AG08396 (cell line): ENCODE results near the gene PTPN4.
"Not testable (repeated sequence)": the region's sequence is repeated elsewhere in the genome, so short reads cannot be mapped to it uniquely, and the experiment has no call there.

Experiments
- DNase-seq: peaks from one replicate; pipeline ENCODE4 v3.0.0; 2012; ENCODE audit warnings: low spot score, mixed read lengths

Gene PTPN4

GRCh38 chr2:119764832-119765231 lies 5.1 kb downstream of the PTPN4 start:
- no peak for DNase-seq

GRCh38 chr2:119765433-119766002 lies 5.8 kb downstream of the PTPN4 start:
- no peak for DNase-seq

- no peak for DNase-seq
Observed at GRCh38 chr2:119766944-119767343, 7.2 kb downstream of the PTPN4 start.

GRCh38 chr2:119768742-119769141 lies 9.0 kb downstream of the PTPN4 start:
- no peak for DNase-seq

GRCh38 chr2:119769645-119770044 lies 9.9 kb downstream of the PTPN4 start:
- no peak for DNase-seq

- no peak for DNase-seq
Observed at GRCh38 chr2:119771331-119771730, 11.6 kb downstream of the PTPN4 start.

- DNase-seq = no peak
Observed at GRCh38 chr2:119772128-119772527, 12.4 kb downstream of the PTPN4 start.

GRCh38 chr2:119772767-119773166 lies 13.0 kb downstream of the PTPN4 start:
- no peak for DNase-seq

- no peak for DNase-seq
Observed at GRCh38 chr2:119774026-119774425, 14.3 kb downstream of the PTPN4 start.

GRCh38 chr2:119775102-119775501 lies 15.4 kb downstream of the PTPN4 start:
- DNase-seq = no peak

GRCh38 chr2:119782308-119783027 lies 22.7 kb downstream of the PTPN4 start:
- no peak for DNase-seq

GRCh38 chr2:119784876-119785275 lies 25.2 kb downstream of the PTPN4 start:
- DNase-seq = no peak

- no peak for DNase-seq
Observed at GRCh38 chr2:119786295-119786694, 26.6 kb downstream of the PTPN4 start.

- DNase-seq = no peak
Observed at GRCh38 chr2:119788752-119789151, 29.0 kb downstream of the PTPN4 start.

GRCh38 chr2:119790466-119790865 lies 30.7 kb downstream of the PTPN4 start:
- no peak for DNase-seq

- DNase-seq = no peak
Observed at GRCh38 chr2:119792907-119793312, 33.2 kb downstream of the PTPN4 start.

GRCh38 chr2:119794237-119794636 lies 34.5 kb downstream of the PTPN4 start:
- DNase-seq = no peak

GRCh38 chr2:119795309-119796303 lies 35.9 kb downstream of the PTPN4 start:
- no peak for DNase-seq

- DNase-seq = no peak
Observed at GRCh38 chr2:119800376-119800902, 40.7 kb downstream of the PTPN4 start.

GRCh38 chr2:119801040-119801439 lies 41.3 kb downstream of the PTPN4 start:
- DNase-seq = no peak

- not testable (repeated sequence) for DNase-seq
Observed at GRCh38 chr2:119801989-119802388, 42.3 kb downstream of the PTPN4 start.

GRCh38 chr2:119803101-119803500 lies 43.4 kb downstream of the PTPN4 start:
- no peak for DNase-seq
